Measurements from ENCODE around the gene SPRR2F.
A peak's percentile ranks its signal among the peaks of the same experiment; 100 is the strongest.

Gene SPRR2F

DNA sequence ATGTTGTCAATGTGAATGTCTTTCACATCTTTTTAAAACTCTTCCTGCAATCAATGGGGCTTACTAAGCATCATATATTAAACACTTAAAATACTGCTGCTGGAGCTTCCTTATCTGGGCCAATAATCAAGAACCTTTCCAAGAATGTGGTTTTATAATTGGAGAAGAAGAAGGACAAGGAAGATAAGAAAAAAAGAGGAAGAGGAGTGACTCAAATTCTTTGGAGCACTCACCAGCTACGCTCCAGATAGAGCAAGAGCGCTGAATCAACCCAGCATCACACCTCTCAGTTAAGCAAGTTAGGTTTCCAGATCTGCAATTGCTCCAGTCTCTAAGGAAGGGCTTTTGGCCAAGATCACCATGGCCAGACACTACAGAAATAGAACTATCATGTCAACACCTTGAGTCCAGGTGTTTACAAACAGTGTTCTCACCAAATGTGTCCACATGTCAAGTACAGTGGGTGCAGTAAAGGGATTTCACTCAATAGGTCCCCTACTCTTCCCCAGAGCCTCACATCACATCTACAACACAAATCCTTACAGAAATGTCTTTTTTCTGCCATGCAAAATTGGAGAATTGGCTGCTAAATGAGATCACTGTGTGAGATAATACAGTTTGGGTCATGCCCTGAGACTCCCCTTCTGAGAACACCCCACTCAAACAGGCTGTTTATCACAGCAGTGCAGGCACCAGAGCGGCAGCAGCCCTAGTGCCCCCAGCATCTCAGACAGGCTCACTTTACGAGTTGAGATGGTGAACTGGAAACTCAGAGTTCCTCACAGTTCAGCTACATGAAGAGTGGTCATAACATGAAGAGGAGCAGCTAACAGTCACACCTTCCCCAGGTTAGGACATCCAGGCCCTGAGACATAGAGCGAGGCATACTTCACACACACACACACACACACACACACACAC, 40.2 kb downstream of the SPRR2F start:
- peak; percentile 21 for DNase-seq

DNA sequence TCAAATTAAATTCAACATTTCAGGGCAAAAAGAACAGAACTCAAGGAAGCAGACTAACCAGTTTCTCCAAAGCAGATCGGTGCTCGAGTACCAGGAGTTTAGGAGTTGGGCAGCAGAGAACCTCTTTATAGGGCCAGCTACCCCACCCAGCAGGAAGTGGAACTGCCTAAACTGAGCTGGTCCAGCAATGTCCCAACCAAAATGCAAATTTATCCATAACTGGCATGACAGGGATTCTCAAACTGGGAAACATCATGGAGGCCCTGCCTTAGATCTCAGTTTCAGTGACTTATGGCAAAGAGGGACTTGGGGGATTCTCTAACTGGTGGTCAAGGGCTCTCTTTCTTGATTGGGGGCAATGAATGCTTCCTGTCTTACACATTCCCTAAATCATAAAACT, 41.8 kb downstream of the SPRR2F start, which contains the start of gene SPRR2B:
Gene SPRR2B (minus strand): TSS at position 101 of the 400 bp plus-strand sequence. CDS start 772 bp downstream, outside the sequence.
- DNase-seq, result no peak

DNA sequence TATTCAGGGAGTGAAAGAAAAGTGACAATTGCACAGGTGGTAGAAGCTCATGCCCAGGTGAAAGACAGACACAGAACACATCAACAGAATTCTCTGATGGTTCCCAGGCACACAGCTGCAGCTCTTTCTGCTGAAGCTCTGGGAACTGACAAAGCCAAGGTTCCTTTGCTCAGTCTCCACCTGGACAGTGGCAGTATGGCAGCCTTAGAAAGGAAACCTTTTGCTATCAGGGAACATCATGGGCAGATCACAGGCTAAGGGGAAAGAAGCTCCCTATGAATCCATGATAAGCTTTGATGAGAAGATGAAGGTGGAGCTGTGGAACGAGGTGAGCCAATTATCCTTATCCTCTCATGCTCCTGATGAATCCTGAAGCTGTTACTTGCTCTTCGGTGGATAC, 43.1 kb downstream of the SPRR2F start:
- DNase-seq, result no peak

All from hematopoietic multipotent progenitor cell treated with erythropoietin and hydrocortisone succinate and interleukin-3 and kit ligand, for 6 days (in vitro differentiated cells).